Measurements from ENCODE around the gene DENND2D.

DNA sequence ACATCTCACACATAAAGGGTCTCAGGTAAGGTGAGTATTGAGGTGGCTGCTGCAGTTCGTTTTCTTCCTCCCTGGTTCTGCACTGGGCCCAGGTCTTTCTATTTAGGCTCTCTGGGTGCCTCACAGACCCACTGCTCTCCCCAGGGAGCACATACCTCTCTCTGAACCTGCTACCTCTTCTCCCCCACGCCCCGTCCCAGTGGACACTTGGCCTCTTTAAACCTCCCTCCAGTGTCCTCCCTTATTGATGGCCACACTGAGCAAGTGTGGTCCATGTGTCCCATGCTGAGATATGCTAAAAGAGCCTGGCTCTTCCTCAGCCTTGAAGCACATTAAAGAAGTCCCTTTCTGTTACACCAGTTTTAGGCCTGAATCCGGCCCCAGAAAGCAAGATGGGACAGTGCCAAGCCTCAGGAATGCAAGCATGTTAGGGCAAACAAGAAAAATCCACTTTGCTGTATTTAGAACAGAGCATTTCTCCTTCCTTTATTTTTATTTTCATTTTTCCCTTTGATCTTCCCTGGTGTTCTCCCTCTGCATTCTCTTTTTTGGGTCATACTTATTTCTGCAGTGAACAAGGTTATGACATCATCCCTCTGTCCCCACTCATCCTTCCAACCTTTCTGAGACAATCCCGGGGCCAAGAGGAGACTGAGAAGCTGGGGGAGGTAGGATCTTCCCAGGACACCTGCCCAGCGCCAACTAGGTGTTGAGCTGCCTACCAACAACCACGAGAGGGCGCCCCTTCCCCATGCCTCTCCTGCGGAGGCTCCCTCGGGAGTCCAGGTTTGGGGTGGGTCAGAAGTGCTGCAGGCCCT, 22.1 kb upstream of the DENND2D start:
- TF ChIP-seq CTCF (tag by site-specific recombination; IDR thresholded peaks at IDR 0.05) (peak; percentile 81), ZNF274 (IDR thresholded peaks at IDR 0.05; ENCODE audit: low read length) (no peak), ZNF274 (tag by site-specific recombination; IDR thresholded peaks at IDR 0.05; ENCODE audit: borderline replicate concordance) (no peak), ZNF792 (tag by site-specific recombination; IDR thresholded peaks at IDR 0.05) (no peak), HIC1 (tag by site-specific recombination; IDR thresholded peaks at IDR 0.05) (no peak), ZNF239 (tag by site-specific recombination; IDR thresholded peaks at IDR 0.05) (no peak), KLF9 (tag by site-specific recombination; IDR thresholded peaks at IDR 0.05; ENCODE audit: low read depth) (no peak), TCF7L2 (IDR thresholded peaks at IDR 0.05; ENCODE audit: borderline replicate concordance, low read depth, low read length) (no peak), ZEB2 (tag by site-specific recombination; IDR thresholded peaks at IDR 0.05) (no peak; the same call in 1 of the 2 replicates)
